HFF-Myc (cell line): ENCODE measurements around the gene SLC26A9.

Source experiments
- DNase-seq: peaks from one replicate; pipeline ENCODE4 v3.0.0-alpha.2; 2011; ENCODE audit warnings: low read depth; ENCODE audit errors: extremely low read depth
- H3K4me3 ChIP-seq: replicated peaks from 2 replicates; pipeline ENCODE4 v1.5.1; 2011; ENCODE audit warnings: low read depth, mild to moderate bottlenecking, control low read depth, low read length
- CTCF ChIP-seq: IDR thresholded peaks from 2 replicates; pipeline ENCODE4 v1.5.1; 2012; ENCODE audit warnings: mild to moderate bottlenecking, low read depth, low read length, control low read depth; ENCODE audit errors: missing control alignments

The SLC26A9 gene

GRCh38 chr1:205959789-205960188 is 16.5 kb upstream of the SLC26A9 start:
- no peak for DNase-seq
- no peak overlapping the region for H3K4me3 ChIP-seq
- no peak for TF ChIP-seq CTCF

- DNase-seq: no peak
- TF ChIP-seq CTCF: no peak
- no peak overlapping the region for H3K4me3 ChIP-seq
Measured at GRCh38 chr1:205955499-205955898, 12.2 kb upstream of the SLC26A9 start.

DNA sequence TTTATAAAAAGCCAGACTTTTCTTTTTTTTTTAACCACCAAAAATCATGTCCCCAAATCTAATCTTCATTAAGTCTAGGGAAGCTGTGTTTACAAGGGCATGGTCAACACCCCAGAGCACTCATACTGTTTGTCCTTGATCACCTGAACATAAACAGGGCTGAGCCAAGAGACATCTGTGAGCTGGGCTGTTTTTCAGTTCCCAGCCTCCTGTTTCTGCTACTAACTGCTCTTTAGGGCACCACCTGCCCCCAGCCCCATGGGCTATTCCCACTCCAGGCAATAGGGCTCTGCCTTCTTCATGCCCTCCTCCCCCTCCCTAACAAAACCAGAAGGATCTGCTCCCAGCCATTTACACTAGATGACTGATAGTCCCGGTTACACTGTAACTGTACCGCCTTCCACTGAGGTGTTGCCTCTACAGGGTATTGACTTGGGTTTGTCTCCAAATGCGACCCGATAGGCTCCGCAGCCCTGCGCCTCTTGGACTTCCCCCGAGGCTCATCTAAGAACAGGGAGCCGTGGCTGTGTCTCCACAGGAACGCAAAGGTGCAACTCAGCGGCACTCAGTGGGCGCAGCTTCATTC is 11.7 kb upstream of the SLC26A9 start:
- DNase-seq: no peak
- H3K4me3 ChIP-seq: no peak overlapping the region
- TF ChIP-seq CTCF: no peak

DNA sequence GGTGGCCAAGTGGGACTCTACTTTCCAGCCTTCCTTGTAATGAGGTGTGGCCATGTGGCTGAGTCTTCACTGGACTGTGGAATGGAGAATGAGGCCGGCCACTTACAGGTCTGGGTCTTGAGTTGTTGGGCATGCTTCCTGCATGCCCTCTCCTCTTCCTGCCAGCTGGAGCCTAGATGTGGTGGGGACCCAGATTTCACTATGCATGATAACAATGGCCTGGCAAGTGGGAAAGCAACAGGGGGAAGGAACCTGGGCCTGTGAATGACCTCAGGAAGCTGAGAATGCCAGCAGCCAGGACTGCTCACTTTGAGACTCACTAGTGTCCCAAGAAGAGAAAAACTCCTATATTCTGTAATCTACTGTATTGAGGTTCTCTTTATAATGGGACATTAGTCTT is 8.5 kb upstream of the SLC26A9 start:
- H3K4me3 ChIP-seq: no peak overlapping the region
- no peak for DNase-seq
- no peak for TF ChIP-seq CTCF

GRCh38 chr1:205950826-205951549 is 7.7 kb upstream of the SLC26A9 start:
- no peak for TF ChIP-seq CTCF
- DNase-seq: no peak
- no peak overlapping the region for H3K4me3 ChIP-seq

GRCh38 chr1:205950280-205950679 is 7.0 kb upstream of the SLC26A9 start:
- DNase-seq: no peak
- no peak overlapping the region for H3K4me3 ChIP-seq
- TF ChIP-seq CTCF: no peak
